Neuronal stem cell (in vitro differentiated cells): ENCODE results near the gene DOK3.

Experiments
- DNase-seq: peaks from one replicate; pipeline ENCODE4 v3.0.0-alpha.2; 2013; ENCODE audit warnings: low spot score
- H2AFZ ChIP-seq: one replicate; pipeline ENCODE4 v1.6.1; 2013; ENCODE audit warnings: mild to moderate bottlenecking, low read length, inconsistent platforms
- H2AK5ac ChIP-seq: 2 replicates; pipeline ENCODE4 v1.6.1; 2013; ENCODE audit warnings: low read depth, mild to moderate bottlenecking, inconsistent platforms, low read length, moderate library complexity, mixed read lengths
- H2BK120ac ChIP-seq: 2 replicates; pipeline ENCODE4 v1.6.1; 2013; ENCODE audit warnings: low read depth, mild to moderate bottlenecking, inconsistent platforms, low read length, moderate library complexity, mixed read lengths
- H2BK12ac ChIP-seq: one replicate; pipeline ENCODE4 v1.6.1; 2013; ENCODE audit warnings: low read length, inconsistent platforms
- H2BK15ac ChIP-seq: 2 replicates; pipeline ENCODE4 v1.6.1; 2013; ENCODE audit warnings: mild to moderate bottlenecking, low read length, inconsistent platforms, mixed read lengths
- H2BK5ac ChIP-seq: one replicate; pipeline ENCODE4 v1.6.1; 2013; ENCODE audit warnings: inconsistent platforms, mild to moderate bottlenecking, low read length, moderate library complexity
- H3K14ac ChIP-seq: one replicate; pipeline ENCODE4 v1.6.1; 2013; ENCODE audit warnings: low read length, inconsistent platforms
- H3K18ac ChIP-seq: 2 replicates; pipeline ENCODE4 v1.6.1; 2013; ENCODE audit warnings: low read length, inconsistent platforms
- H3K23ac ChIP-seq: 2 replicates; pipeline ENCODE4 v1.6.1; 2013; ENCODE audit warnings: low read depth, mild to moderate bottlenecking, mixed read lengths, low read length, inconsistent platforms; ENCODE audit not compliant: poor library complexity
- H3K27ac ChIP-seq: replicated peaks from 3 replicates; pipeline ENCODE4 v1.5.1; 2013; ENCODE audit warnings: low read length, inconsistent platforms
- H3K27me3 ChIP-seq, 3 experiments: 2 replicates each; pipeline ENCODE4 v1.6.1; 2013; ENCODE audit warnings: low read length in 3 of 3, mild to moderate bottlenecking in 2 of 3, inconsistent platforms in 1 of 3, low read depth in 1 of 3, mixed read lengths in 1 of 3, moderate library complexity in 1 of 3; ENCODE audit not compliant: control insufficient read depth in 3 of 3, insufficient read depth in 3 of 3
- H3K36me3 ChIP-seq, 2 donors: replicated peaks in 1 of 2; 2 replicates each; pipeline ENCODE4 v1.6.1; 2013; ENCODE audit warnings: low read length in 2 of 2; ENCODE audit not compliant: control insufficient read depth in 2 of 2, insufficient read depth in 2 of 2
- H3K4ac ChIP-seq: 2 replicates; pipeline ENCODE4 v1.6.1; 2013; ENCODE audit warnings: inconsistent platforms, mild to moderate bottlenecking, low read length, moderate library complexity
- H3K4me1 ChIP-seq, 2 donors: 1 replicate in 1 of 2; 2 replicates in 1 of 2; pipeline ENCODE4 v1.6.1; 2013; ENCODE audit warnings: low read length in 2 of 2, low read depth in 1 of 2; ENCODE audit not compliant: control insufficient read depth in 2 of 2, insufficient read depth in 1 of 2
- H3K4me2 ChIP-seq: one replicate; pipeline ENCODE4 v1.6.1; 2013; ENCODE audit warnings: mild to moderate bottlenecking, low read length, inconsistent platforms; ENCODE audit not compliant: insufficient read depth, poor library complexity, severe bottlenecking
- H3K4me3 ChIP-seq, 2 donors: 2 replicates each; pipeline ENCODE4 v1.5.1; 2013; ENCODE audit warnings: low read length in 2 of 2, mild to moderate bottlenecking in 2 of 2, inconsistent platforms in 1 of 2, moderate library complexity in 1 of 2
- H3K79me1 ChIP-seq: one replicate; pipeline ENCODE4 v1.6.1; 2013; ENCODE audit warnings: low read depth, mild to moderate bottlenecking, inconsistent platforms, low read length, moderate library complexity
- H3K9ac ChIP-seq: one replicate; pipeline ENCODE4 v1.6.1; 2013; ENCODE audit warnings: mild to moderate bottlenecking, low read depth, low read length, inconsistent platforms; ENCODE audit not compliant: poor library complexity
- H3K9me3 ChIP-seq, 2 donors: replicated peaks in 1 of 2; 2 replicates each; pipeline versions ENCODE3 to v1.6.1; 2013; ENCODE audit warnings: low read length in 2 of 2, mild to moderate bottlenecking in 2 of 2, inconsistent platforms in 1 of 2, low read depth in 1 of 2, mixed read lengths in 1 of 2, moderate library complexity in 1 of 2; ENCODE audit not compliant: control insufficient read depth in 2 of 2, insufficient read depth in 1 of 2
- H4K8ac ChIP-seq: one replicate; pipeline ENCODE4 v1.6.1; 2013; ENCODE audit warnings: low read depth, mild to moderate bottlenecking, inconsistent platforms, low read length, moderate library complexity
- H4K91ac ChIP-seq: one replicate; pipeline ENCODE4 v1.6.1; 2013; ENCODE audit warnings: low read length, low read depth, mild to moderate bottlenecking, inconsistent platforms; ENCODE audit not compliant: poor library complexity
- WGBS, 2 donors: extraction: QIAGEN DNeasy Blood & Tissue Kit; methylation state at CpG; one replicate each; pipeline ENCODE4 v1.1.7; 2013; ENCODE audit warnings: missing lambda C conversion rate in 2 of 2, mixed read lengths in 1 of 2; ENCODE audit not compliant: insufficient read length in 2 of 2, insufficient replicate concordance in 1 of 2; ENCODE audit errors: extremely low coverage in 2 of 2; 5-methylcytosine and 5-hydroxymethylcytosine counted together

Gene DOK3

DNA sequence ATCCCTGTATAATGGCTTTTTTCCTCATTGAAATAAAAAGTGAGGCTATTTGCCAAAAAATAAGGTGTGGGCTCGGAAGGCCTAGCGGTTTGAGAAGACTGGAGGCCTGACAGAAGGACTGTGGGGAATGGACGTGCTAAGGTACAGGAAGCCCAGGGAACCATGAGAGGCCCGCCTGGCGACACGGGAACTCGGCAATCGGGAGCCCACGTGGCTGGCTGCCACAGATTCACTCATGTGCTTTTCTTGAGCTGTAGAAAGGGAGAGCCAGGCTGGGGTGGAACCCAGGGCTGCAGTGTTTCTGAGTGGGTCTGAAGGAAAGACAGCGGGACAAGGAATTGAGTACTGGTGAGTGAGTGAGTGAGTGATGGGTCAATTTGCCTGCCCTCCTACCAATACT is 19.0 kb upstream of the DOK3 start:
- H3K4me3 ChIP-seq: no peak overlapping the region
- no peak overlapping the region for H2BK12ac ChIP-seq
- H3K9ac ChIP-seq: no peak overlapping the region
- H3K27me3 ChIP-seq: no peaks in the 10 kb centered on the region
- H3K4me2 ChIP-seq: no peak overlapping the region
- no CpG with 5 or more reads among the region's 10 CpGs for WGBS, 2 donors
- H3K79me1 ChIP-seq: peaks cover 2% of the 10 kb centered on the region
- H3K23ac ChIP-seq: no peak overlapping the region
- H2BK15ac ChIP-seq: no peak overlapping the region
- H3K36me3 ChIP-seq: peaks cover 70 to 96% of the 10 kb centered on the region in 2 donors
- H3K14ac ChIP-seq: no peak overlapping the region
- H3K27ac ChIP-seq: no peak overlapping the region
- H2AFZ ChIP-seq: no peak overlapping the region
- H4K8ac ChIP-seq: no peak overlapping the region
- H3K4ac ChIP-seq: no peak overlapping the region
- no peak overlapping the region for H3K18ac ChIP-seq
- no peak overlapping the region for H2BK120ac ChIP-seq
- no peak overlapping the region for H2AK5ac ChIP-seq
- H3K4me1 ChIP-seq: no peaks in the 10 kb centered on the region
- H2BK5ac ChIP-seq: no peak overlapping the region
- no peak for DNase-seq
- H4K91ac ChIP-seq: no peak overlapping the region
- H3K9me3 ChIP-seq: no peaks in the 10 kb centered on the region

DNA sequence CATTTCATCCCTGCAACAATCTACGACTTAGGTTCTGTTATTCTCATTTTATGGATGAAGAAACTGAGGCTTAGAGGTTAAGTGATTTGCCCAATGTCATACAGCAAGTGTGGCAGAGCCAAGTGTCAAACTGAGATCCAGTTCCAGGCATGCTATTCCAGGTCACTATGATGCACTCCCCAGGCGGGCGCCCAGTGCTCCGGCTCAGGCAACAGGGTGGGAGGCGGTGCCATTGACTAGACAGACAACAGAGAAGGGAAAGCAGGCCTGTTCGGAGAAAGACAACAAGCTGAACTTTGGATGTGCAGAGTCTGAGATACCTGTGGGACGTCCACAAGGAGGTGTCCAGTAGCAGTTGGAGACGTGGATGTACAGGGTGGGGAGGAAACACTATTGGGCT is 18.0 kb upstream of the DOK3 start:
- H3K4me3 ChIP-seq: no peak overlapping the region
- no peak overlapping the region for H2BK120ac ChIP-seq
- WGBS, 2 donors: no CpG with 5 or more reads among the region's 8 CpGs
- H3K4ac ChIP-seq: no peak overlapping the region
- DNase-seq: no peak
- peaks cover 68 to 95% of the 10 kb centered on the region in 2 donors for H3K36me3 ChIP-seq
- no peak overlapping the region for H3K4me2 ChIP-seq
- no peak overlapping the region for H3K27ac ChIP-seq
- H3K4me1 ChIP-seq: no peaks in the 10 kb centered on the region
- H3K14ac ChIP-seq: no peak overlapping the region
- H3K18ac ChIP-seq: no peak overlapping the region
- H3K23ac ChIP-seq: no peak overlapping the region
- H2BK12ac ChIP-seq: no peak overlapping the region
- no peak overlapping the region for H2AK5ac ChIP-seq
- H3K27me3 ChIP-seq: no peaks in the 10 kb centered on the region
- no peak overlapping the region for H4K8ac ChIP-seq
- H3K79me1 ChIP-seq: no peaks in the 10 kb centered on the region
- no peak overlapping the region for H3K9ac ChIP-seq
- H2BK15ac ChIP-seq: no peak overlapping the region
- no peaks in the 10 kb centered on the region for H3K9me3 ChIP-seq
- no peak overlapping the region for H4K91ac ChIP-seq
- H2AFZ ChIP-seq: no peak overlapping the region
- H2BK5ac ChIP-seq: no peak overlapping the region

DNA sequence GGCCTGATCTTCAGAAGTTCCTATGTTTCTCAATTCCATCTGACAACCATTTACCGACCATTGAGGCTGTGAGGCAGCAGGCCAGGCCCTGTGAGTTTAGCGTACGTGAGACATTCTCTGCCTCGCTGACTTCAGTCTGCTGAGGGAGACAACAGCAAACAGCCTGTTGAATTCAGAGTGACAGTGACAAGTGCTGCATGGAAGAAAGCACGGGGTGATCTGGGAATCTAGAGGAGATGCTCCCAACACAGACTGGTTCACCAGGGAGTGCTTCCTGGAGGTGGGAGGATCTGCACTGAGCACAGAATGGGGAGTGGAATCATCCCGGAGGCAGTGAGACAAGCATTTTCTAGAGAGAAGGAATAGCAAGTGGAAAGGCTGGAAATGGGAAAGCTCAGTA is 17.2 kb upstream of the DOK3 start:
- Histone ChIP-seq H2BK15ac (no peak overlapping the region), H3K23ac (no peak overlapping the region), H3K27ac (no peak overlapping the region), H3K9ac (no peak overlapping the region), H3K14ac (no peak overlapping the region), H2BK12ac (no peak overlapping the region), H3K79me1 (no peaks in the 10 kb centered on the region), H3K4ac (no peak overlapping the region), H3K27me3 (no peaks in the 10 kb centered on the region), H2BK120ac (no peak overlapping the region), H3K4me2 (no peak overlapping the region), H4K8ac (no peak overlapping the region), H3K9me3 (no peaks in the 10 kb centered on the region), H3K4me3 (no peak overlapping the region), H4K91ac (no peak overlapping the region), H2BK5ac (no peak overlapping the region), H2AK5ac (no peak overlapping the region), H3K4me1 (no peaks in the 10 kb centered on the region), H2AFZ (no peak overlapping the region), H3K18ac (no peak overlapping the region), H3K36me3 (peaks cover 66 to 95% of the 10 kb centered on the region in 2 donors)
- no CpG with 5 or more reads among the region's 6 CpGs for WGBS, 2 donors
- DNase-seq: no peak

DNA sequence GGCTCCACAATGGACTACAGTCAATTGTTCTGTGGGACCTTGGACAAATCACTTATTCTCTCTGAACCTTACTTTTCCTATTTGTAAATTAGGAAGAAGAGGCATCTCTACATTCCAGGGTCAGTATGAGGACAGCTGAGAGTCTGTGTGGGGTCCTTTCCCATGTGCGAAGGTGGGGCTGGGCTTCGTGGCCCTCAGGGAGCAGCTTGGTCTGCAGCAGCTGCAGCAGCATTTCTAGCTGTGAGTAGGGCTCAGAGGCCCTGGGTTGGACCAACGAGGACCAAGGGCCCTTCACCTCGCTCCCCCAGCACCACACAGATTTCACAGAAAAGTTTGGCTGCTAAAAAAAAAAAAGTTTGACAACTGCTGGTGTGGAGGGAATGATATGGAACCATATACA is 16.6 kb upstream of the DOK3 start:
- Histone ChIP-seq H3K23ac (no peak overlapping the region), H2AFZ (no peak overlapping the region), H3K27me3 (no peaks in the 10 kb centered on the region), H3K18ac (no peak overlapping the region), H3K4ac (no peak overlapping the region), H3K4me3 (no peak overlapping the region), H4K91ac (no peak overlapping the region), H2BK15ac (no peak overlapping the region), H2BK120ac (no peak overlapping the region), H3K36me3 (peaks cover 69 to 95% of the 10 kb centered on the region in 2 donors), H2AK5ac (no peak overlapping the region), H4K8ac (no peak overlapping the region), H2BK12ac (no peak overlapping the region), H3K4me1 (no peaks in the 10 kb centered on the region), H3K14ac (no peak overlapping the region), H3K9me3 (no peaks in the 10 kb centered on the region), H3K79me1 (no peaks in the 10 kb centered on the region), H3K4me2 (no peak overlapping the region), H3K9ac (no peak overlapping the region), H2BK5ac (no peak overlapping the region), H3K27ac (no peak overlapping the region)
- WGBS, 2 donors: no CpG with 5 or more reads among the region's 4 CpGs
- no peak for DNase-seq
